Neural cell (in vitro differentiated cells): ENCODE measurements around the gene SUV39H1.
"Not testable (repeated sequence)": the region's sequence is repeated elsewhere in the genome, so short reads cannot be mapped to it uniquely, and the experiment has no call there.

Experiments
- EP300 ChIP-seq: fragments of 450-650 bp; conservative IDR thresholded peaks from 2 replicates; pipeline ENCODE4 v1.6.1; 2014; ENCODE audit warnings: antibody characterized with exemption, mild to moderate bottlenecking, moderate library complexity; ENCODE audit not compliant: poor library complexity, severe bottlenecking
- EZH2 ChIP-seq: fragments of 200-600, 300-800 bp; shearing (Covaris generic), sonication (generic); IDR thresholded peaks from 2 replicates; pipeline ENCODE4 v1.6.1; 2014; ENCODE audit warnings: antibody characterized with exemption, low read length, borderline replicate concordance, mild to moderate bottlenecking; ENCODE audit not compliant: insufficient read depth, poor library complexity, severe bottlenecking
- POLR2AphosphoS5 ChIP-seq: IDR thresholded peaks from 2 replicates; pipeline ENCODE4 v1.6.1; 2012
- RAD21 ChIP-seq: fragments of 450-650 bp; conservative IDR thresholded peaks from 2 replicates; pipeline ENCODE4 v1.6.1; 2014; ENCODE audit warnings: antibody characterized with exemption, mild to moderate bottlenecking, moderate library complexity
- TF ChIP-seq, protein P1 (sequence below): fragments of 450-650 bp; IDR thresholded peaks from 2 replicates; pipeline ENCODE4 v1.5.1; 2014; ENCODE audit warnings: antibody characterized with exemption, mild to moderate bottlenecking, moderate library complexity; ENCODE audit not compliant: poor library complexity, severe bottlenecking

GRCh38 chrX:48668187-48668586 lies 28.3 kb upstream of the SUV39H1 start:
- TF ChIP-seq EZH2, POLR2AphosphoS5, RAD21, EP300: not testable (repeated sequence)
- TF ChIP-seq, protein P1, sequence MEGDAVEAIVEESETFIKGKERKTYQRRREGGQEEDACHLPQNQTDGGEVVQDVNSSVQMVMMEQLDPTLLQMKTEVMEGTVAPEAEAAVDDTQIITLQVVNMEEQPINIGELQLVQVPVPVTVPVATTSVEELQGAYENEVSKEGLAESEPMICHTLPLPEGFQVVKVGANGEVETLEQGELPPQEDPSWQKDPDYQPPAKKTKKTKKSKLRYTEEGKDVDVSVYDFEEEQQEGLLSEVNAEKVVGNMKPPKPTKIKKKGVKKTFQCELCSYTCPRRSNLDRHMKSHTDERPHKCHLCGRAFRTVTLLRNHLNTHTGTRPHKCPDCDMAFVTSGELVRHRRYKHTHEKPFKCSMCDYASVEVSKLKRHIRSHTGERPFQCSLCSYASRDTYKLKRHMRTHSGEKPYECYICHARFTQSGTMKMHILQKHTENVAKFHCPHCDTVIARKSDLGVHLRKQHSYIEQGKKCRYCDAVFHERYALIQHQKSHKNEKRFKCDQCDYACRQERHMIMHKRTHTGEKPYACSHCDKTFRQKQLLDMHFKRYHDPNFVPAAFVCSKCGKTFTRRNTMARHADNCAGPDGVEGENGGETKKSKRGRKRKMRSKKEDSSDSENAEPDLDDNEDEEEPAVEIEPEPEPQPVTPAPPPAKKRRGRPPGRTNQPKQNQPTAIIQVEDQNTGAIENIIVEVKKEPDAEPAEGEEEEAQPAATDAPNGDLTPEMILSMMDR, result not testable (repeated sequence)
